ENCODE data around the gene ARSJ. TPM values are rescaled to one million over a fixed set of nuclear protein-coding genes. Genes with fewer than 3 reads are reported as not detected.

ARSJ gene
- total RNA-seq, 1 donor = 69.5 TPM

- DNase-seq (ENCODE audit: low read depth) = no peak
- H3K4me3 ChIP-seq (ENCODE audit: low read depth, low read length) = no peak overlapping the region
- TF ChIP-seq, protein P1, sequence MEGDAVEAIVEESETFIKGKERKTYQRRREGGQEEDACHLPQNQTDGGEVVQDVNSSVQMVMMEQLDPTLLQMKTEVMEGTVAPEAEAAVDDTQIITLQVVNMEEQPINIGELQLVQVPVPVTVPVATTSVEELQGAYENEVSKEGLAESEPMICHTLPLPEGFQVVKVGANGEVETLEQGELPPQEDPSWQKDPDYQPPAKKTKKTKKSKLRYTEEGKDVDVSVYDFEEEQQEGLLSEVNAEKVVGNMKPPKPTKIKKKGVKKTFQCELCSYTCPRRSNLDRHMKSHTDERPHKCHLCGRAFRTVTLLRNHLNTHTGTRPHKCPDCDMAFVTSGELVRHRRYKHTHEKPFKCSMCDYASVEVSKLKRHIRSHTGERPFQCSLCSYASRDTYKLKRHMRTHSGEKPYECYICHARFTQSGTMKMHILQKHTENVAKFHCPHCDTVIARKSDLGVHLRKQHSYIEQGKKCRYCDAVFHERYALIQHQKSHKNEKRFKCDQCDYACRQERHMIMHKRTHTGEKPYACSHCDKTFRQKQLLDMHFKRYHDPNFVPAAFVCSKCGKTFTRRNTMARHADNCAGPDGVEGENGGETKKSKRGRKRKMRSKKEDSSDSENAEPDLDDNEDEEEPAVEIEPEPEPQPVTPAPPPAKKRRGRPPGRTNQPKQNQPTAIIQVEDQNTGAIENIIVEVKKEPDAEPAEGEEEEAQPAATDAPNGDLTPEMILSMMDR (IDR thresholded peaks at IDR 0.05; ENCODE audit: insufficient read depth, low read depth, low read length) = no peak
These were observed 70.6 kb downstream of the ARSJ start for GRCh38 chr4:113908829-113909228.

DNA sequence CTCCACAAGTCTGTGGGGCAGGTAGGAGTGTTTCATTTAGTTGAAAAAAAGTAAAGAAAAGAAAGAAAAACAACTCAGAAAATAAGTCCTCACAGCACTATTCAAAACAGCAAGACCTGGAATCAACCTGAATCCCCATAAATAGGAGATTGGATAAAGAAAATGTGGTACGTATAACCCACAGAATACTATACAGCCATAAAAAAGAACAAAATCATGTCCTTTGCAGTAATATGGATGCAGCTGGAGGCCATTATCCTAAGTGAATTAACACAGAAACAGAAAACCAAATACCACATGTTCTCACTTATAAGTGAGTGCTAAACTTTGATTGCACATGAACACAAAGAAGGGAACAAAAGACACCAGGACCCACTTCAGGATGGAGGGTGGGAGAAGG, 71.9 kb downstream of the ARSJ start:
- DNase-seq (ENCODE audit: low read depth) = no peak
- TF ChIP-seq, protein P1 (IDR thresholded peaks at IDR 0.05; ENCODE audit: insufficient read depth, low read depth, low read length) = no peak
- H3K4me3 ChIP-seq (ENCODE audit: low read depth, low read length) = no peak overlapping the region

DNA sequence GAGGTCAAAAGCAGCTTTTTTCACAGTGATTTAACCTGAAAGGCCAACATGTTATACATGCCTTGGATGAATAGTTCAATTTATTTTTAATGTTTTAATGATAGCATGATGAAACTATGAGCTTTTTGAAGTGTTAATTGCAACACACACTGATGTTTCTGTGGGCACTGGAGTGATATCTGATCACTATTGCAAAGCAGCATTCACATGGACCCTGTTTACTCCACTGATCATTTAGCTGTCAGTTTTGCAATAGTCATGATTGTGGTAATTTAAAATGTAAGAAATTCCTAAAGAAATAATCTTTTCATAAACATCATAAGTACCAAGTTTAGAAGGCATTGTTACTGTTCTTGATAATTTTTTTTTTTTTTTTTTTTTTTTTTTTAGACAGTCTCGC, 74.1 kb downstream of the ARSJ start:
- DNase-seq (ENCODE audit: low read depth) = peak; percentile 48
- H3K4me3 ChIP-seq (ENCODE audit: low read depth, low read length) = no peak overlapping the region

GRCh38 chr4:113904877-113905276, 74.6 kb downstream of the ARSJ start:
- TF ChIP-seq, protein P1 (IDR thresholded peaks at IDR 0.05; ENCODE audit: insufficient read depth, low read depth, low read length) = no peak
- no peak overlapping the region for H3K4me3 ChIP-seq (ENCODE audit: low read depth, low read length)
- DNase-seq (ENCODE audit: low read depth) = no peak

More for the DNA sequence above, 74.1 kb downstream of the ARSJ start:
- TF ChIP-seq, protein P1 (IDR thresholded peaks at IDR 0.05; ENCODE audit: insufficient read depth, low read depth, low read length) = no peak

GRCh38 chr4:113901994-113902787, 77.3 kb downstream of the ARSJ start:
- no peak for DNase-seq (ENCODE audit: low read depth)
- no peak overlapping the region for H3K4me3 ChIP-seq (ENCODE audit: low read depth, low read length)
- TF ChIP-seq, protein P1 (IDR thresholded peaks at IDR 0.05; ENCODE audit: insufficient read depth, low read depth, low read length) = no peak

GRCh38 chr4:113899271-113900070, 80.0 kb downstream of the ARSJ start:
- no peak overlapping the region for H3K4me3 ChIP-seq (ENCODE audit: low read depth, low read length)
- TF ChIP-seq, protein P1 (IDR thresholded peaks at IDR 0.05; ENCODE audit: insufficient read depth, low read depth, low read length) = no peak
- DNase-seq (ENCODE audit: low read depth) = no peak

Measured in fibroblast of villous mesenchyme (primary cell).